Activated gamma-delta T cell (primary cell): ENCODE measurements around the gene SLC17A2.

ENCODE experiments used
- DNase-seq: peaks from one replicate; lab custom pipeline; 2025; lab: John Stamatoyannopoulos, UW
- total RNA-seq, 2 donors: gene quantifications; one replicate each; lab custom pipeline; 2026; lab: John Stamatoyannopoulos, UW

SLC17A2 gene, protein sequence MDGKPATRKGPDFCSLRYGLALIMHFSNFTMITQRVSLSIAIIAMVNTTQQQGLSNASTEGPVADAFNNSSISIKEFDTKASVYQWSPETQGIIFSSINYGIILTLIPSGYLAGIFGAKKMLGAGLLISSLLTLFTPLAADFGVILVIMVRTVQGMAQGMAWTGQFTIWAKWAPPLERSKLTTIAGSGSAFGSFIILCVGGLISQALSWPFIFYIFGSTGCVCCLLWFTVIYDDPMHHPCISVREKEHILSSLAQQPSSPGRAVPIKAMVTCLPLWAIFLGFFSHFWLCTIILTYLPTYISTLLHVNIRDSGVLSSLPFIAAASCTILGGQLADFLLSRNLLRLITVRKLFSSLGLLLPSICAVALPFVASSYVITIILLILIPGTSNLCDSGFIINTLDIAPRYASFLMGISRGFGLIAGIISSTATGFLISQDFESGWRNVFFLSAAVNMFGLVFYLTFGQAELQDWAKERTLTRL
- 0 reads per million in 2 donors for total RNA-seq

- no peak for DNase-seq
Measured at GRCh38 chr6:25930532-25931410, at the start of gene SLC17A2. SLC17A2 (minus strand) TSS chr6:25930691; CDS start chr6:25925796, 4,895 bp downstream.

DNA sequence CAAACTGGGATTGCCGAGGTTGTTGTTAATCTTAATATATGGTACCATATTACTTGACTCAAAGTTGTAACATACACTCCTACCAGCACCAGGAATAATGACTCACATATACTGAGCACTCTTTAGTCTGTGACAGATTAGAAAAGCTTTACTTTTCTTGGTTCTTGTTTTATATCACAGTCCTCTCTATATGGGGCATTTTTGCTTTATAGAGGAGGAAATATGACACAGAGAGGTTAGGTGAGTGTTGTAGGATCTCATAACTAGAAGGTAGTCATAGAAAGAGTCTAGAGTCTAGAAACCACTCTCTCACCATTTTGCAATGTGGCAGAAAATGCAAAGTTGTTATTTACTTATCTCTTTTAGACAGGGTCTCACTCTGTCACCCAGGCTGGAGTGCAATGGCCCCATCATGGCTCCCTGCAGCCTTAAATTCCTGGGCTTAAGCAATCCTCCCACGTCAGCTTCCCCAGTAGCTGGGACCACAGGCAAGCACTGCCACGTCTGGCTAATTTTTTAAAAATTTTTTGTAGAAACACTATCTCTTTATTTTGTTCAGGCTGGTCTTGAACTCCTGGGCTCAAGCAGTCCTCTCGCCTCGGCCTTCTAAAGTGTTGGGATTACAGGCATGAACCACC lies 45.6 kb upstream of the SLC17A2 start:
- DNase-seq = no peak

- no peak for DNase-seq
Measured at GRCh38 chr6:25973923-25974555, 43.5 kb upstream of the SLC17A2 start.

- DNase-seq = no peak
Measured at GRCh38 chr6:25972902-25973301, 42.4 kb upstream of the SLC17A2 start.

DNA sequence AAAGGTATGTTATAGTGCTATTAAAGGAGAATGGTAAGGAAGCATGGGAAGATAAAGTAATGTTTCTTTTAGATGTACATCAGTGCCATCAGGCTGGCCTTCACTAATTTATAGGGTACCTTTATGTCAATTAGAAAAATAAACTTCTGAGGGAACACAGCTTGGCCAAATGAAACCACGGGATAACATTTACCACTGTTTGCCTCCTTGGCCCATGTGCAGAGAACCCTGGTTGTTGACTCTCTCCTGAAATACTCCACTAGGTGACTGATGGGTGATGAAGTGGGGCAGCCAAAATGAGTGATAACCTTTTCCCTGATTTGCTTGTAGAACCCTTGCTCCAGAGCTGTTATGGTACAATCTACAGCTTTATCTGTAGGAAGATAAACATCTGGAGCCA lies 41.6 kb upstream of the SLC17A2 start:
- no peak for DNase-seq

DNA sequence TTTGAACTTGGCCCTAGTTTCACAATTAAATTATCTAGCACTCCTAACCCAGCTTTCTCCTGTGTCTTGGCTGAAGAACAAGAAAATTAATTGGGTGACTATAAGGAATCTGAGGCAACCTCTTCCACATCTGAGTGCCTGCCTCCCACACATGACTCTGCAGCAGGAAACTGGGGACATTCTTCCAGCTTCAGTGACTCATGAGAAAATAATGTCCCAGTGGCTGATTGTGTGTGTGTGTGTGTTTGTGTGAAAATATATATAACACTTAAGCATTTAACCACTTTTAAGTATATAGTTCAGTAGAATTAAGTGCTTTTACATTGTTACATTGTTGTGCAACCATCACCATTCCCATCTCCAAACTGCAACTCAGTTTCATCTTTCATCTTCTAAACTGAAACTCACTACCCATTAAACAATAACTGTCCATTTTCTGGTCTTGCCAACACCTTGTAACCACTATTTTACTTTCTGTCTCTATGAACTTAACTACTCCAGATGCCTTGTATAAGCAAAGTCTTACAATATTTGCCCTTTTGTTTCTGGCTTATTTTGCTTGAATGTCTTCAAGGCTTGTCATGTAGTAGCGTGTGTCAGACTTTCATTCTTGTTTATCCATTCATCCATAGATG lies 40.8 kb upstream of the SLC17A2 start:
- no peak for DNase-seq

DNA sequence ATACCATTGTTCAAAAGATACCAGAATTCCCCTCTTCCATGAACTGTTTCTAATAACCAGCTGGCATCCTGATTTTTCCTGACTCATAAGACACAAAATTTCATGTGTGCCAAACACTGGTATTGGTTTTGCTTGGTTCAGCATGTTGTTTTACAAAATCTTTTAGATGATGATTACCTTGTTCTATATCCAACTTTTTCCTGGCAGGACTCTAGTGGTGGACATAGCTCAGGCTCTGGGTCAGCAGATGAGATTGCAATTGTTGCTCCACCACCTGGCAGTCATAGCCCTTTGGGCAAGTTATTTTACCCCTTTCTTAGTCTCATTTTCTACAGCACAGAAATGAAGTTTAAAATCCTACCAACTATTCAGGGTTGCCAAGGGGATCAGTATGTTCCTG lies 38.3 kb upstream of the SLC17A2 start:
- DNase-seq = no peak

DNA sequence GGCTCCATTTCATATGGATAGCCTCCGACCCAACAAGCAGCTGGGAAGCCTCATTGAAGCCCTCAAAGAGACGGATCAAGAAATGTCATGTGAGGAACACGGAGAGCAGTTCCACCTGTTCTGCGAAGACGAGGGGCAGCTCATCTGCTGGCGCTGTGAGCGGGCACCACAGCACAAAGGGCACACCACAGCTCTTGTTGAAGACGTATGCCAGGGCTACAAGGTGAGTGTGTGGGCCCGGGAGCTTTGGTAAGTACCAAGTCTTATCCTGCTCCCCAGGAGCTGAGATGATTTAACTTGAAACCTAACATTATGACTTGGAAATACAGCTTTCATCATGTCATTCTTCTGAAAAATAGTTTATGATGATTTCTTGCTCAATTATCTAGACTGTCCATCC lies 36.2 kb upstream of the SLC17A2 start:
- DNase-seq = no peak

GRCh38 chr6:25965058-25965457 lies 34.6 kb upstream of the SLC17A2 start:
- DNase-seq = no peak

GRCh38 chr6:25963426-25964123 lies 33.1 kb upstream of the SLC17A2 start:
- DNase-seq = no peak

- no peak for DNase-seq
Measured at GRCh38 chr6:25962149-25963127, 31.9 kb upstream of the SLC17A2 start, which contains the start of gene TRIM38. TRIM38 (plus strand) TSS chr6:25962802; CDS start chr6:25966523, 3,721 bp downstream.

GRCh38 chr6:25961619-25962148 lies 31.2 kb upstream of the SLC17A2 start:
- DNase-seq = no peak

DNA sequence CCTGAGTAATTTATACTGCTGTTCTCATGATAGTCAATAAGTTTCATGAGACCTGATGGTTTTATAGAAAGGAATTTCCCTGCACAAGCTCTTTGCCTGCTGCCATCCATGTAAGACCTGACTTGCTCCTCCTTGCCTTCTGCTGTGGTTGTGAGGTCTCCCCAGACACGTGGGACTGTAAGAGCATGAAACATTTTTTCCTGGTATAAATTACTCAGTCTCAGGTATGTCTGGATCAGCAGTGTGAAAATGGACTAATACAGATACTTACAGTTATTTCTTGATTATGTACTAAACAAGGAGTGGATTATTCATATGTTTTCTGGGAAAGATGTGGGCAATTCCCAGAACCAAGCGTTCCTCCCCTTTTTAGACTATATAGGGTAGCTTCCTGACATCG lies 30.2 kb upstream of the SLC17A2 start:
- no peak for DNase-seq

DNA sequence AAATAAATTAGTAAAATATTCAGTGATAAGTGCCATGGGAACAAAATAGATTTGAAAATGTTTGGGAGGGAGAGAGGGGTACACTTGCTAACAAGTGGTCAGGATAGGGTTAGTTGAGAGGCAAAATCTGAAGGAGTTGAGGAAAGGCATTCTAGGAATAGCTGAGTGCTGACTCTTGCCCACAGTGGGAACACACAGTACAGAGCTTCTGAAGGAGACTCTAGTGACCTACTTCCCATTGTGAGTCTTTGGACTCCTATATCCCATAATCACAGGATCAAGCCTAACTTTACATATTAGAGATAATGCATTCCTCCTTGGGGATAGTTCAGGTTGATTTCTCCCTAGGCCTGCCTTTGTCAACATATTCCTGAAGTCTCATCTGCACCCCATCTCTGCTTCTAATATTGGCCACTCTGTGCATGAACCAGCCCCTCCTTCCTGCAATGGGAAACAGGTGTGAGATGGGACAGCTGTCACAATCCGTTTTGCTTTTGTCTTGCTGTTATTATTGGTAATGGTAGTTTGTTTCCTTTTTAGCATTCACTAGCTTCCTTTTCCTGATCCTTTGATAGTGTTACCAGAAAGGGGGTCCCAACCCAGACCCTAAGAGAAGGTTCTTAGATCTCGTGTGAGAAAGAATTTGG lies 29.5 kb upstream of the SLC17A2 start:
- no peak for DNase-seq

DNA sequence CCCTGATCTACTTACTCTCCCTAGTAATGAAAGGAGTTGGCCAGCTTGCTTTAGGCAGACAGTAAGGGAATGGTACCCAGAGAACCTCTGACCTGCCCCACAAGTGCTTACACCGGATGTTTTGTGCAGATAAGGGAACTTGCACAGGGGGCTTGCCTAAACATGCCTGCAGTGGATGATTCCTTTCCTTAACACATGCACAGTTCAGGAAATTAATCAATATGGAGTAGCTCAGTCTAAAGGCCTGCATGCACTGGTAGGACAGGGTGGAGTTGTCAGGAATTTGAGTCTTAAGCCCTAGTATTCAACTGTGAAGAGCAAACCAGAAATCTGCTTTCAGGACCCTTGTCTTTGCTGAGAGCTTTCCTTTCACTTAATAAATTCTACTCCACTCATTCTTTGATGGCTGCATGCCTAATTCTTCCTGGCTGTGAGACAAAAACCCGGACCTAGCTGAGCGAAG lies 28.2 kb upstream of the SLC17A2 start:
- DNase-seq = no peak

DNA sequence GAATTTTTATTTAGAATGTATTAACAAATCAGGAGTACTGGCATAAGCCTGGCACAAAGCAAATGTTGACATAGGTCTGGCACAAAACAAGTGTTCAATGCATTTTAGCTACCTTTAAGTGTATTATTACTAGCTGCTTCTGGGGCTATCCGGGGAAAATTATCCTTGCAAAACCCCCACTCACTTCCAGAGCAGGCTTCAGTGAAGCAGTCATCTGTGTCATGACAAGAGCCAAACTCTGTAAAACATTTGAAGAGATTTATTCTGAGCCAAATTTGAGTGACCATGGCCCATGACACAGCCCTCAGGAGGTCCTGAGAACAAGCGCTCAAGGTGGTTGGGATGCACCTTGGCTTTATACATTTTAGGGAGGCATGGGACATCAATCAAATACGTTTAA lies 25.7 kb upstream of the SLC17A2 start:
- no peak for DNase-seq

DNA sequence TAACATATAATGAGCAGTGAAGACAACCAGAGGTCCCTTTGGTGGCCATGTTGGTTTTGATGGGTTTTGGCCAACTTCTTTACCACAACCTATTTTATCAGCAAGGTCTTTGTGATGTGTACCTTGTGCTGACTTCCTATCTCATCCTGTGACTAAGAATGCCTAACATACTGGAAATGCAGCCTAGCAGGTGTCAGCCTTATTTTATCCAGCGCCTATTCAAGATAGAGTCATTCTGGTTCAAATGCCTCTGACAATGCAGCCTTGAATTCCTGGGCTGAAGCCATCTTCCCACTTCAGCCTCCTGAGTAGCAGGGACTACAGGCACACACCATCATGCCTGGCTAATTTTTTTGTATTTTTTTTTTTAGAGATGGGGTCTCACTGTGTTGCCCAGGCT lies 24.3 kb upstream of the SLC17A2 start:
- DNase-seq = no peak

DNA sequence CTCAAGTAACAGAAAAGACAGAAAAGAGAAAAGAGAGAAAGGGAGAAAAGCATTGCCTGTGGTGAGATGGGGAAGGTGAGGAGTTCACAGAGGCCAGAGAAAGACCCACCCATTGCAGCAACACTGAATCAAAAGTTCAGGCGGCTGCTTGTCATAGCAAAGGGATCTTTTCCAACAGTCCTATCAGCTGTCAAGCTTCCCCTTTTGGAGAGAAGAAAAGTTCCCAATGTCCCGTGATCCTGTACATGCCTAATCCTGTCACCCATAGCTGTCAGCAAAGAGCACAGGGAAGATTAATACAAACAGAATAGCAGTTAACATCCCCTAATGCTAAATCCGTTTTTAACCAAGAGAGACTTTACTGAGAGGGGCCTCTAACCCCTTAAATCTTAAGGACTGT lies 23.2 kb upstream of the SLC17A2 start:
- DNase-seq = no peak
